ENCODE results near the gene PLP1. TPM values are rescaled to one million over a fixed set of nuclear protein-coding genes. Genes with fewer than 3 reads are reported as not detected.
"Not testable (repeated sequence)": the region's sequence is repeated elsewhere in the genome, so short reads cannot be mapped to it uniquely, and the experiment has no call there.

Gene PLP1
- total and polyA plus RNA-seq, 12 donors: 0.17 to 10.6 (median 6.1) TPM

GRCh38 chrX:103818842-103819619 is 42.4 kb downstream of the PLP1 start:
- H3K9me3 ChIP-seq (replicated peaks in 1 of 3): no peaks in the 10 kb centered on the region
- TF ChIP-seq CTCF (IDR thresholded peaks at IDR 0.05) (no peak), POLR2A (IDR thresholded peaks at IDR 0.05) (no peak)
- peaks cover 5% of the 10 kb centered on the region for H3K27me3 ChIP-seq
- no peaks in the 10 kb centered on the region for H3K36me3 ChIP-seq (replicated peaks in 1 of 2)
- intact Hi-C loops (cut with DNase I): loop anchor here in 1 of 2 donors (5.0 kb wide), 1 partner anchor 287 kb away; no protein-coding TSS in a partner anchor
- no peak overlapping the region for H3K27ac ChIP-seq
- 55 to 61% (median 58%) methylated on average over 7 of the region's 7 CpGs for WGBS, 4 donors
- H3K4me3 ChIP-seq: no peak overlapping the region
- DNase-seq: no peak
- H3K4me1 ChIP-seq (replicated peaks in 1 of 2): no peaks in the 10 kb centered on the region

GRCh38 chrX:103820802-103821201 is 44.2 kb downstream of the PLP1 start:
- intact Hi-C loops (cut with DNase I); DNase-seq: not testable (repeated sequence)

DNA sequence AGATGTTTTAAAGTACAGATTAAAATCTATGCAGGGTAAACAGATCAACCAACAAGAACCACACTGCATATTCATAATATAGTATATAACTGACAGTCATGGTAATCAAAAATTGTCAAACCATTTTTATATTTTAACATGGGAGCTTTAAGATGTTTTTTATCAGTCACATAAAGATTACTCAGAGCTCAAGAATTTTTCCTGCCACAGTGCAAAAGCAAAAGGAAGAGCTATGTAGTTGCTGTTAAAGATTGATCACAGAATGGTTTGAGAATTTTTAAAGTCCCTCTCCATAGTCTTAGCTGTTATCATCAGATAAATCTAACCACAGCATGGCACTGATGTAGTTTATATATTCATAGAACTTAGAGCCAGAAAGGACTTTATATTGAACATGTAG is 47.0 kb downstream of the PLP1 start:
- Histone ChIP-seq H3K27me3 (peaks cover 5% of the 10 kb centered on the region), H3K4me3 (no peak overlapping the region), H3K36me3 (replicated peaks in 1 of 2) (no peaks in the 10 kb centered on the region), H3K27ac (no peak overlapping the region), H3K4me1 (replicated peaks in 1 of 2) (no peaks in the 10 kb centered on the region), H3K9me3 (replicated peaks in 1 of 3) (no peaks in the 10 kb centered on the region)
- no peak for DNase-seq
- TF ChIP-seq POLR2A (IDR thresholded peaks at IDR 0.05) (no peak), CTCF (IDR thresholded peaks at IDR 0.05) (no peak)
- intact Hi-C loops (cut with DNase I): no loop called here

More at GRCh38 chrX:103820802-103821201, 44.2 kb downstream of the PLP1 start:
- 75 to 96% (median 84%) methylated on average over 1 to 6 of the region's 6 CpGs for WGBS, 4 donors
- H3K4me3 ChIP-seq; H3K4me1 ChIP-seq (replicated peaks in 1 of 2); H3K9me3 ChIP-seq (replicated peaks in 1 of 3); H3K27ac ChIP-seq; H3K36me3 ChIP-seq (replicated peaks in 1 of 2); H3K27me3 ChIP-seq: not testable (repeated sequence)

DNA sequence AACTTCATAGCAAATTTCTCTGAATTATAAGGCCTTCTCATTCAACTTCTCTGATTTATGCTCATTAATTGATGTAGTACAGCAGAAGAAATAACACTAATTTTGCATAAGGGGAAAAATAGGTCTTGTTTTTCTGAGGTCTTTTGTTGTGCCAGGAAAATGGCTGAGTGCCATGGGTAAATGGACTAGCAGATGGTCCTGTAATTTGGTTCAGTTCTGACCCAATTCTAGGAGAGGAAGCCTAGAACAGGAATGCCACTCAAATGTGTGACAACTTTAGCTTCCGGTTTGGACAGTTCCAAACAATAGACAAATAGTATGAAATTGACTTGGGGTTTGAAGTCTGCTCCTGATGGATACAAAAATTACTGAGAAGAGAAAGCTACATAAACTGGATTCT is 49.2 kb downstream of the PLP1 start:
- Histone ChIP-seq H3K27ac (no peak overlapping the region), H3K9me3 (replicated peaks in 1 of 3) (no peaks in the 10 kb centered on the region), H3K27me3 (peaks cover 5% of the 10 kb centered on the region), H3K36me3 (replicated peaks in 1 of 2) (no peaks in the 10 kb centered on the region), H3K4me1 (replicated peaks in 1 of 2) (no peaks in the 10 kb centered on the region), H3K4me3 (no peak overlapping the region)
- intact Hi-C loops (cut with DNase I): no loop called here
- 81 to 95% (median 90%) methylated on average over 1 of the region's 1 CpG for WGBS, 4 donors
- no peak for TF ChIP-seq POLR2A (IDR thresholded peaks at IDR 0.05)
- no peak for TF ChIP-seq CTCF (IDR thresholded peaks at IDR 0.05)
- DNase-seq: no peak

GRCh38 chrX:103828529-103828928 is 51.9 kb downstream of the PLP1 start:
- H3K27ac ChIP-seq: no peak overlapping the region

More at GRCh38 chrX:103828529-103828928, 51.9 kb downstream of the PLP1 start:
- no peak for DNase-seq
- 45 to 59% (median 58%) methylated on average over 2 of the region's 2 CpGs for WGBS, 4 donors
- Histone ChIP-seq H3K4me3 (no peak overlapping the region), H3K4me1 (replicated peaks in 1 of 2) (no peaks in the 10 kb centered on the region), H3K36me3 (replicated peaks in 1 of 2) (no peaks in the 10 kb centered on the region), H3K9me3 (replicated peaks in 1 of 3) (no peaks in the 10 kb centered on the region), H3K27me3 (peaks cover 19% of the 10 kb centered on the region)
- TF ChIP-seq CTCF (IDR thresholded peaks at IDR 0.05): no peak
- no peak for TF ChIP-seq POLR2A (IDR thresholded peaks at IDR 0.05)
- intact Hi-C loops (cut with DNase I): no loop called here
